Duodenal mucosa (tissue), 2 donors: ENCODE results near the gene MOSMO.

ENCODE experiments used
- H3K27ac ChIP-seq: one replicate; pipeline ENCODE4 v1.7.0; 2013; ENCODE audit warnings: low read depth, low read length
- H3K27me3 ChIP-seq, 2 donors: one replicate each; pipeline ENCODE4 v1.7.0; 2013; ENCODE audit warnings: low read length in 2 of 2, control low read depth in 1 of 2; ENCODE audit not compliant: insufficient read depth in 2 of 2, control insufficient read depth in 1 of 2
- H3K36me3 ChIP-seq, 2 donors: one replicate each; pipeline ENCODE4 v1.7.0; 2013; ENCODE audit warnings: low read length in 2 of 2, control low read depth in 1 of 2; ENCODE audit not compliant: insufficient read depth in 2 of 2, control insufficient read depth in 1 of 2
- H3K4me1 ChIP-seq, 2 donors: one replicate each; pipeline ENCODE4 v1.7.0; 2013; ENCODE audit warnings: low read length in 2 of 2, control low read depth in 1 of 2; ENCODE audit not compliant: insufficient read depth in 2 of 2, control insufficient read depth in 1 of 2
- H3K4me3 ChIP-seq, 2 donors: one replicate each; pipeline ENCODE4 v1.7.0; 2013; ENCODE audit warnings: low read length in 2 of 2, low read depth in 1 of 2
- H3K9ac ChIP-seq, 2 donors: one replicate each; pipeline ENCODE4 v1.7.0; 2013; ENCODE audit warnings: low read length in 2 of 2, low read depth in 1 of 2
- H3K9me3 ChIP-seq, 2 donors: one replicate each; pipeline ENCODE4 v1.7.0; 2013; ENCODE audit warnings: low read length in 2 of 2, control low read depth in 1 of 2; ENCODE audit not compliant: control insufficient read depth in 1 of 2

Gene MOSMO

GRCh38 chr16:22007509-22008214, at the start of gene MOSMO:
Gene MOSMO (plus strand): TSS chr16:22008111. CDS start chr16:22008302, 191 bp downstream.
- Histone ChIP-seq H3K27ac (peak within 1 kb of the TSS; percentile 39), H3K9ac (peak within 1 kb of the TSS; percentile 78 to 82), H3K4me3 (peak within 1 kb of the TSS; percentile 85 to 87), H3K4me1 (peaks cover 15 to 20% of the 10 kb centered on the region in 2 donors), H3K27me3 (no peaks in the 10 kb centered on the region), H3K9me3 (no peaks in the 10 kb centered on the region), H3K36me3 (no peaks in the 10 kb centered on the region)

GRCh38 chr16:21959050-21959449, 48.9 kb upstream of the MOSMO start:
- H3K27me3 ChIP-seq: no peaks in the 10 kb centered on the region

GRCh38 chr16:21962475-21962874, 45.4 kb upstream of the MOSMO start:
- Histone ChIP-seq H3K9ac (no peak overlapping the region), H3K4me1 (peaks cover 4% of the 10 kb centered on the region in 2 donors), H3K36me3 (peaks cover 69 to 94% of the 10 kb centered on the region in 2 donors), H3K27ac (no peak overlapping the region), H3K9me3 (no peaks in the 10 kb centered on the region), H3K27me3 (no peaks in the 10 kb centered on the region), H3K4me3 (no peak overlapping the region)

More at GRCh38 chr16:21959050-21959449, 48.9 kb upstream of the MOSMO start:
- no peak overlapping the region for H3K4me3 ChIP-seq
- peaks cover 6 to 18% of the 10 kb centered on the region in 2 donors for H3K4me1 ChIP-seq
- H3K9ac ChIP-seq: no peak overlapping the region
- H3K27ac ChIP-seq: no peak overlapping the region
- H3K36me3 ChIP-seq: peaks cover 49 to 76% of the 10 kb centered on the region in 2 donors
- no peaks in the 10 kb centered on the region for H3K9me3 ChIP-seq

GRCh38 chr16:21963887-21964286, 44.0 kb upstream of the MOSMO start:
- Histone ChIP-seq H3K27me3 (no peaks in the 10 kb centered on the region), H3K4me1 (peaks cover 4% of the 10 kb centered on the region in 2 donors), H3K4me3 (no peak overlapping the region), H3K36me3 (peaks cover 57 to 96% of the 10 kb centered on the region in 2 donors), H3K9me3 (no peaks in the 10 kb centered on the region), H3K9ac (no peak overlapping the region), H3K27ac (no peak overlapping the region)

- Histone ChIP-seq H3K4me1 (peaks cover 4% of the 10 kb centered on the region in 2 donors), H3K27ac (no peak overlapping the region), H3K36me3 (peaks cover 53 to 96% of the 10 kb centered on the region in 2 donors), H3K27me3 (no peaks in the 10 kb centered on the region), H3K9me3 (no peaks in the 10 kb centered on the region), H3K4me3 (no peak overlapping the region), H3K9ac (no peak overlapping the region)
These were observed 43.6 kb upstream of the MOSMO start for GRCh38 chr16:21964353-21964752.

- H3K27ac ChIP-seq: no peak overlapping the region
- H3K9me3 ChIP-seq: no peaks in the 10 kb centered on the region
- H3K9ac ChIP-seq: no peak overlapping the region
- H3K27me3 ChIP-seq: no peaks in the 10 kb centered on the region
- no peak overlapping the region for H3K4me3 ChIP-seq
- no peaks in the 10 kb centered on the region for H3K4me1 ChIP-seq
- H3K36me3 ChIP-seq: peaks cover 46 to 98% of the 10 kb centered on the region in 2 donors
These were observed 36.1 kb upstream of the MOSMO start for GRCh38 chr16:21971856-21972255.

GRCh38 chr16:21973945-21974344, 34.0 kb upstream of the MOSMO start:
- Histone ChIP-seq H3K36me3 (peaks cover 54 to 98% of the 10 kb centered on the region in 2 donors), H3K4me1 (no peaks in the 10 kb centered on the region), H3K27ac (no peak overlapping the region), H3K4me3 (no peak overlapping the region), H3K27me3 (no peaks in the 10 kb centered on the region), H3K9me3 (no peaks in the 10 kb centered on the region), H3K9ac (no peak overlapping the region)

GRCh38 chr16:21980032-21980431, 27.9 kb upstream of the MOSMO start:
- Histone ChIP-seq H3K9ac (no peak overlapping the region), H3K9me3 (no peaks in the 10 kb centered on the region), H3K36me3 (peaks cover 53 to 97% of the 10 kb centered on the region in 2 donors), H3K4me1 (no peaks in the 10 kb centered on the region), H3K4me3 (no peak overlapping the region), H3K27me3 (no peaks in the 10 kb centered on the region), H3K27ac (no peak overlapping the region)

GRCh38 chr16:21982108-21982507, 25.8 kb upstream of the MOSMO start:
- Histone ChIP-seq H3K9ac (no peak overlapping the region), H3K4me3 (no peak overlapping the region), H3K27ac (no peak overlapping the region), H3K4me1 (peaks cover 3 to 7% of the 10 kb centered on the region in 2 donors), H3K27me3 (no peaks in the 10 kb centered on the region), H3K36me3 (peaks cover 45 to 79% of the 10 kb centered on the region in 2 donors), H3K9me3 (no peaks in the 10 kb centered on the region)

GRCh38 chr16:21984062-21984461, 23.8 kb upstream of the MOSMO start:
- Histone ChIP-seq H3K27me3 (no peaks in the 10 kb centered on the region), H3K4me1 (peaks cover 3 to 7% of the 10 kb centered on the region in 2 donors), H3K9ac (no peak overlapping the region), H3K36me3 (peaks cover 35 to 60% of the 10 kb centered on the region in 2 donors), H3K4me3 (no peak overlapping the region), H3K9me3 (no peaks in the 10 kb centered on the region), H3K27ac (no peak overlapping the region)
